ENCODE data around the gene HEATR5A.

HEATR5A gene

GRCh38 chr14:31425905-31426304, 5.6 kb upstream of the HEATR5A start:
- DNase-seq: no peak

- DNase-seq: no peak
These were observed 850 bp upstream of the HEATR5A start for GRCh38 chr14:31421200-31421599.

- DNase-seq: peak; percentile 25
These were observed 407 bp downstream of the HEATR5A start for GRCh38 chr14:31419967-31420318.

- DNase-seq: no peak
These were observed 977 bp downstream of the HEATR5A start for GRCh38 chr14:31419179-31419966.

GRCh38 chr14:31418440-31418839, 1.9 kb downstream of the HEATR5A start:
- no peak for DNase-seq

GRCh38 chr14:31414190-31414833, 6.0 kb downstream of the HEATR5A start:
- DNase-seq: no peak

GRCh38 chr14:31411218-31411727, 9.1 kb downstream of the HEATR5A start:
- DNase-seq: no peak

GRCh38 chr14:31410048-31410650, 10.2 kb downstream of the HEATR5A start:
- no peak for DNase-seq

GRCh38 chr14:31408421-31408820, 11.9 kb downstream of the HEATR5A start:
- no peak for DNase-seq

- DNase-seq: no peak
These were observed 14.6 kb downstream of the HEATR5A start for GRCh38 chr14:31405599-31406232.

GRCh38 chr14:31405106-31405505, 15.2 kb downstream of the HEATR5A start:
- no peak for DNase-seq

- no peak for DNase-seq
These were observed 16.6 kb downstream of the HEATR5A start for GRCh38 chr14:31403707-31404106.

GRCh38 chr14:31402764-31403439, 17.4 kb downstream of the HEATR5A start:
- DNase-seq: no peak

GRCh38 chr14:31401369-31401932, 18.9 kb downstream of the HEATR5A start:
- DNase-seq: no peak

- DNase-seq: no peak
These were observed 20.2 kb downstream of the HEATR5A start for GRCh38 chr14:31400031-31400638.

GRCh38 chr14:31395572-31396205, 24.7 kb downstream of the HEATR5A start:
- no peak for DNase-seq

GRCh38 chr14:31395119-31395518, 25.2 kb downstream of the HEATR5A start:
- DNase-seq: no peak

- DNase-seq: no peak
These were observed 28.3 kb downstream of the HEATR5A start for GRCh38 chr14:31391977-31392503.

- no peak for DNase-seq
These were observed 28.9 kb downstream of the HEATR5A start for GRCh38 chr14:31391473-31391872.

- no peak for DNase-seq
These were observed 30.4 kb downstream of the HEATR5A start for GRCh38 chr14:31389946-31390345.

- DNase-seq: no peak
These were observed 31.5 kb downstream of the HEATR5A start for GRCh38 chr14:31388687-31389413.
